ENCODE data around the gene SORCS2. TPM values are rescaled to one million over a fixed set of nuclear protein-coding genes. Genes with fewer than 3 reads are reported as not detected.

SORCS2 gene
- total and polyA plus RNA-seq, 2 of the 8 experiments (the other 6 are each of a cell fraction or from before 2014, with no cell fraction given): 0.36 to 1.8 TPM

DNA sequence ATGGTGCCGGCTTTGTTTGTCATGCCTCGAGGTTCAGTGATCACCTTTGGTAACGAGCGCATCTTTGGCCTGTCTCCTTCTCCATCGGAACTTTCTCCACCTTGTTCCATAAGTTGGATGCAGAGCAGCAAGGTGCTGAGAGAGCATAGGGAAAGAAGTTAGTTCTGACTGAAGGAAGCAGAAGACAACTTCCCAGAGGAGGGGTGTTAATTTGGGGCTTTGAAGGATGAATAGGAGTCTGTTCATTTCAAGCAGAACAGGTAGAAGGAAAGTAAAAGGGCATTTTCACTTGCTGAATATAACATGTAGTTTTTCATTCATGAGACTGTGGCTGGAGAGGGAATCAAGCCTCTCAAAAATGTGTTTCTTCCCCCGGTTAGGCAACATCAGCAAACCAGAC lies 474.4 kb downstream of the SORCS2 start:
- peaks cover 4% of the 10 kb centered on the region; the same call in 1 of the 2 replicates for H3K23me2 ChIP-seq (ENCODE audit: low read depth, low read length)
- no peak overlapping the region for H2BK120ac ChIP-seq (replicated peaks; ENCODE audit: low read depth, low read length)
- H3K27ac ChIP-seq (ENCODE audit: low read depth, low read length): no peak overlapping the region
- H2BK20ac ChIP-seq (ENCODE audit: low read length): no peak overlapping the region
- H3K36me3 ChIP-seq (ENCODE audit: control insufficient read depth in 2 of 4, insufficient read depth in 4 of 4, low read length in 3 of 4): no peaks in the 10 kb centered on the region
- H2BK5ac ChIP-seq (ENCODE audit: low read depth, low read length): no peak overlapping the region; the same call in 1 of the 2 replicates
- H3K79me2 ChIP-seq (ENCODE audit: control insufficient read depth in 1 of 2, insufficient read depth in 2 of 2, low read length in 2 of 2): no peaks in the 10 kb centered on the region
- H4K5ac ChIP-seq (ENCODE audit: insufficient read length, low read depth, low read length): no peak overlapping the region
- no peak overlapping the region for H2BK15ac ChIP-seq (ENCODE audit: low read length)
- no peak overlapping the region for H4K8ac ChIP-seq (ENCODE audit: extremely low read depth, insufficient read depth, low read length)
- no peak overlapping the region for H3K4me3 ChIP-seq (ENCODE audit: extremely low read depth in 1 of 4, insufficient read depth in 2 of 4, low read depth in 3 of 4, low read length in 4 of 4)
- H3K56ac ChIP-seq (replicated peaks; ENCODE audit: insufficient read length, low read depth, low read length): no peak overlapping the region
- peaks cover 2 to 3% of the 10 kb centered on the region in 2 experiments; a peak in 2 of 4 replicates for H3K9me3 ChIP-seq (ENCODE audit: insufficient read depth in 2 of 2, low read depth in 1 of 2, low read length in 1 of 2)
- H3K14ac ChIP-seq (ENCODE audit: insufficient read length): no peak overlapping the region
- H3K4ac ChIP-seq (replicated peaks; ENCODE audit: insufficient read length, low read depth, low read length): no peak overlapping the region
- WGBS, 2 experiments (ENCODE audit: extremely low coverage in 1 of 2, insufficient coverage in 1 of 2, insufficient read length in 1 of 2, insufficient replicate concordance in 2 of 2, low coverage in 1 of 2, low lambda C conversion rate in 2 of 2, missing lambda C conversion rate in 1 of 2): 95% methylated on average over 6 of the region's 6 CpGs; no CpG with 5 or more reads in 1 of the 2 experiments
- H4K91ac ChIP-seq (replicated peaks; ENCODE audit: insufficient read length, low read length): no peak overlapping the region
- no peak for FAIRE-seq
- POLR2A ChIA-PET (ENCODE audit: partially characterized antibody): no interaction called here
- H3K18ac ChIP-seq (ENCODE audit: extremely low read depth, low read length): no peak overlapping the region
- no peak overlapping the region for H2AFZ ChIP-seq (ENCODE audit: low read length)
- H3K79me1 ChIP-seq (ENCODE audit: low read depth, low read length): no peaks in the 10 kb centered on the region
- CTCF ChIA-PET (ENCODE audit: partially characterized antibody): interaction anchor here (0.6 to 1.6 kb wide), 4 partner anchors 16 to 331 kb away, joined by 3 to 7 read pairs (median 4); no protein-coding TSS in a partner anchor
- H3K23ac ChIP-seq (ENCODE audit: insufficient read length): no peak overlapping the region
- H3K27me3 ChIP-seq (replicated peaks in 1 of 4; ENCODE audit: control insufficient read depth in 3 of 4, extremely low read depth in 1 of 4, insufficient read depth in 3 of 4, low read length in 3 of 4): no peaks in the 10 kb centered on the region
- H2AK5ac ChIP-seq (ENCODE audit: low read depth, low read length): no peak overlapping the region
- H4K20me1 ChIP-seq (replicated peaks in 1 of 2; ENCODE audit: control insufficient read depth in 1 of 2, insufficient read depth in 2 of 2, low read length in 2 of 2): no peaks in the 10 kb centered on the region
- no peak for DNase-seq (ENCODE audit: low read depth in 1 of 2, low spot score in 2 of 2)
- H3K4me2 ChIP-seq (ENCODE audit: insufficient read depth in 1 of 2, low read depth in 2 of 2, low read length in 2 of 2): no peak overlapping the region
- no peak overlapping the region for H3K9ac ChIP-seq (replicated peaks in 1 of 4; ENCODE audit: extremely low read depth in 1 of 4, low read depth in 3 of 4, low read length in 3 of 4)
- H2BK12ac ChIP-seq (ENCODE audit: low read depth, low read length): no peak overlapping the region
- H3K4me1 ChIP-seq (replicated peaks in 1 of 4; ENCODE audit: control insufficient read depth in 3 of 4, insufficient read depth in 4 of 4, low read length in 3 of 4): peaks cover 0 to 8% (median 3%) of the 10 kb centered on the region in 4 experiments; a peak in 5 of 7 replicates
- TF ChIP-seq POLR2AphosphoS5 (IDR thresholded peaks at IDR 0.05; ENCODE audit: low read depth, low read length) (no peak), PHF8 (conservative IDR thresholded peaks at IDR 0.05; ENCODE audit: low read depth, low read length) (no peak), CREB1 (IDR thresholded peaks at IDR 0.05) (no peak), FOSL1 (IDR thresholded peaks at IDR 0.05; ENCODE audit: insufficient read depth, low read depth, low read length) (no peak), TAF1 (IDR thresholded peaks at IDR 0.05; ENCODE audit: low read depth, low read length) (no peak), POU5F1 (IDR thresholded peaks at IDR 0.05; ENCODE audit: low read depth, low read length) (no peak), SIX5 (IDR thresholded peaks at IDR 0.05; ENCODE audit: low read depth, low read length) (no peak), TAF7 (optimal IDR thresholded peaks at IDR 0.05; ENCODE audit: borderline replicate concordance, low read depth, low read length) (no peak), CHD2 (IDR thresholded peaks at IDR 0.05; ENCODE audit: low read length) (no peak), HDAC2 (IDR thresholded peaks at IDR 0.05; ENCODE audit: borderline replicate concordance in 1 of 2, low read depth in 2 of 2, low read length in 2 of 2) (no peak)
- TF ChIP-seq, protein P1, sequence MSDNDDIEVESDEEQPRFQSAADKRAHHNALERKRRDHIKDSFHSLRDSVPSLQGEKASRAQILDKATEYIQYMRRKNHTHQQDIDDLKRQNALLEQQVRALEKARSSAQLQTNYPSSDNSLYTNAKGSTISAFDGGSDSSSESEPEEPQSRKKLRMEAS (IDR thresholded peaks at IDR 0.05): no peak
- TF ChIP-seq, protein P2, sequence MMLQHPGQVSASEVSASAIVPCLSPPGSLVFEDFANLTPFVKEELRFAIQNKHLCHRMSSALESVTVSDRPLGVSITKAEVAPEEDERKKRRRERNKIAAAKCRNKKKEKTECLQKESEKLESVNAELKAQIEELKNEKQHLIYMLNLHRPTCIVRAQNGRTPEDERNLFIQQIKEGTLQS (IDR thresholded peaks at IDR 0.05; ENCODE audit: insufficient read depth, low read depth, low read length): no peak
- TF ChIP-seq, protein P3, sequence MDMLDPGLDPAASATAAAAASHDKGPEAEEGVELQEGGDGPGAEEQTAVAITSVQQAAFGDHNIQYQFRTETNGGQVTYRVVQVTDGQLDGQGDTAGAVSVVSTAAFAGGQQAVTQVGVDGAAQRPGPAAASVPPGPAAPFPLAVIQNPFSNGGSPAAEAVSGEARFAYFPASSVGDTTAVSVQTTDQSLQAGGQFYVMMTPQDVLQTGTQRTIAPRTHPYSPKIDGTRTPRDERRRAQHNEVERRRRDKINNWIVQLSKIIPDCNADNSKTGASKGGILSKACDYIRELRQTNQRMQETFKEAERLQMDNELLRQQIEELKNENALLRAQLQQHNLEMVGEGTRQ (IDR thresholded peaks at IDR 0.05; ENCODE audit: low read length): no peak
